Measurements from ENCODE around the gene PDGFB.

Gene PDGFB

DNA sequence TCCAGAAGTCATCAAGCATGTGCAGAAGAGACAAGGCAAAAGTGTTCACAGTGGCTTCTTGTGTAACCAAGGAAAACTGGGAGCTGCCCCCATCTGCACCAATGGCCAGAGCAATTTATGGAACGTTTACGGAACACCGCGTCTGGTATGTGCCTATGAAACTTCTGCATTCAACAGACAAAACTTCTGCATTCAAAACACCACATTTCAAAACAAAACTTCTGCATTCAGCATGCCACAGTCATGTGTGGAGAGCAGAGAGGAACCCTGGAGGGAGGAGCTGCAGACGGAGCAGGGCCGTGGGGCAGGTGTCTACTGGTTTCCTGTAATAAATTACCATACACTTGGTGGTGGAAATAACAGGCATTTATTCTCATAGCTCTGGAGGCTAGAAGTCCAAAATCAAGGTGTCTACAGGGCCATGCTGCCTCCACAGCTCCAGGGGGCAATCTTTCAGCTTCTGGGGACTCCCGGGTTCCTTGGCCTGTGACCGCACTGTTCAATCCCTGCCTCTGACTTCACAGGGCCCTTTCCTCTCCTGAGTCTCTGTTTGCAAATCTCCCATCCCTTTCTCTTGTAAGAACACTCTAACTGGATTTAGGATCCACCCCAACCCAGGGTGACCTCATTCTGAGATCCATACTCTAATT lies 42.4 kb upstream of the PDGFB start:
- Histone ChIP-seq H3K36me3 (no peaks in the 10 kb centered on the region), H3K27me3 (no peaks in the 10 kb centered on the region), H3K27ac (no peak overlapping the region), H3K9ac (no peak overlapping the region), H3K4me3 (no peak overlapping the region), H3K4me2 (no peak overlapping the region), H3K9me3 (peaks cover 6% of the 10 kb centered on the region; the same call in 1 of the 2 replicates), H4K20me1 (no peaks in the 10 kb centered on the region), H3K4me1 (peaks cover under 1% of the 10 kb centered on the region; the same call in 1 of the 2 replicates)
- no peak for TF ChIP-seq Cebpa-rat (IDR thresholded peaks at IDR 0.05)

- no peak overlapping the region for H3K4me2 ChIP-seq
- no peak for TF ChIP-seq Cebpa-rat (IDR thresholded peaks at IDR 0.05)
- H4K20me1 ChIP-seq: no peaks in the 10 kb centered on the region
- H3K27ac ChIP-seq: no peak overlapping the region
- no peaks in the 10 kb centered on the region for H3K27me3 ChIP-seq
- H3K9me3 ChIP-seq: peaks cover 6% of the 10 kb centered on the region; the same call in 1 of the 2 replicates
- H3K36me3 ChIP-seq: no peaks in the 10 kb centered on the region
- H3K4me3 ChIP-seq: no peak overlapping the region
- 0 out of 2 replicates have a peak, but pooled peaks cover 3% of the 10 kb centered on the region for H3K4me1 ChIP-seq
- H3K9ac ChIP-seq: no peak overlapping the region
These were observed 40.2 kb upstream of the PDGFB start for GRCh38 chr22:39284983-39285382.

- peaks cover 6% of the 10 kb centered on the region; the same call in 1 of the 2 replicates for H3K9me3 ChIP-seq
- no peak overlapping the region for H3K4me3 ChIP-seq
- no peak for TF ChIP-seq Cebpa-rat (IDR thresholded peaks at IDR 0.05)
- no peak overlapping the region for H3K4me2 ChIP-seq
- H4K20me1 ChIP-seq: no peaks in the 10 kb centered on the region
- H3K36me3 ChIP-seq: no peaks in the 10 kb centered on the region
- no peaks in the 10 kb centered on the region for H3K27me3 ChIP-seq
- H3K27ac ChIP-seq: no peak overlapping the region
- H3K4me1 ChIP-seq: 0 out of 2 replicates have a peak, but pooled peaks cover 3% of the 10 kb centered on the region
- no peak overlapping the region for H3K9ac ChIP-seq
These were observed 39.6 kb upstream of the PDGFB start for GRCh38 chr22:39284142-39284980.

DNA sequence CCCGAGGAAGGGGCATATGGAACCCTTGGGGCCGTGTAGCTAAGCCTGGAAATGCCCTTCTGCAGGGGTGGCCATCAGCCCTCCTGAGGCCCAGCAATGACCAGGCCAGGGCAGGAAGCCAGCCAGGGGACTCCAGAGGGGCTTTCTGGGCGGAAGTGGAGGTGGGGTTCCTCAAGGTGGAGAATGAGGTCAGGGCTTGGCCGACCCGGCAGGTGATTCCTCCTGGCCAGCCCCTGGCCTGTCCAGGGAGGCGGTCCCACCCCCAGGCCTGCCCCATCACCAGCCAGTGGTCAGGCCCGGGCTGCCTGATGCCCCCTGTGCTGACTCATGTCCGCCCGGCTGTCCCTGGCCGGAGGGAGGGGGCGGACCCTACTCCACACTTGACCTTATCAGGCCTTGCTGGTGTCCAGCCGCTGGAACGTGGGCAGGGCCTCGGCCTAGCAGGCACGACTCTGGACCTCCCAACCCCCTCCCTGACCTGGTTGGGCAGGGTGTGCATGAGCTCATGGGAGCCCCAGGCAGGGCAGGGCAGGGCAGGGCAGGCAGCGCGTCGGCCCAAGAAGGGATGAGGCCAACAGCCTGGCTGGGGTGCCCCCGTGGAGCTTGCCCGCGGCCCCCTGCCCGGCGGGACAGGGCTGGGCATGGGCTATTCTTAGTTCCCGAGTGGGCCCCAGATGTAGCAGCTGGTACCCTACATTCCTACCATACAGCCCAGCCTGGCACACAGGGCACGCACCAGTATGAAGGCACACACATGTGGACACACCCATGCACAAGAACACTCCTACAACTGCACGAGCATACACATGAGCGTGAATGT lies 38.8 kb upstream of the PDGFB start:
- Histone ChIP-seq H3K4me2 (no peak overlapping the region), H3K36me3 (no peaks in the 10 kb centered on the region), H3K27ac (no peak overlapping the region), H3K9me3 (peaks cover 6% of the 10 kb centered on the region; the same call in 1 of the 2 replicates), H3K27me3 (no peaks in the 10 kb centered on the region), H3K9ac (no peak overlapping the region), H4K20me1 (no peaks in the 10 kb centered on the region), H3K4me3 (no peak overlapping the region), H3K4me1 (0 out of 2 replicates have a peak, but pooled peaks cover 3% of the 10 kb centered on the region)
- no peak for TF ChIP-seq Cebpa-rat (IDR thresholded peaks at IDR 0.05)

- Histone ChIP-seq H3K27me3 (no peaks in the 10 kb centered on the region), H3K4me1 (0 out of 2 replicates have a peak, but pooled peaks cover 3% of the 10 kb centered on the region), H3K4me2 (no peak overlapping the region), H3K4me3 (no peak overlapping the region), H3K9me3 (peaks cover 6% of the 10 kb centered on the region; the same call in 1 of the 2 replicates), H3K9ac (no peak overlapping the region), H3K27ac (no peak overlapping the region), H3K36me3 (no peaks in the 10 kb centered on the region), H4K20me1 (no peaks in the 10 kb centered on the region)
- no peak for TF ChIP-seq Cebpa-rat (IDR thresholded peaks at IDR 0.05)
These were observed 38.0 kb upstream of the PDGFB start for GRCh38 chr22:39282645-39283321.

DNA sequence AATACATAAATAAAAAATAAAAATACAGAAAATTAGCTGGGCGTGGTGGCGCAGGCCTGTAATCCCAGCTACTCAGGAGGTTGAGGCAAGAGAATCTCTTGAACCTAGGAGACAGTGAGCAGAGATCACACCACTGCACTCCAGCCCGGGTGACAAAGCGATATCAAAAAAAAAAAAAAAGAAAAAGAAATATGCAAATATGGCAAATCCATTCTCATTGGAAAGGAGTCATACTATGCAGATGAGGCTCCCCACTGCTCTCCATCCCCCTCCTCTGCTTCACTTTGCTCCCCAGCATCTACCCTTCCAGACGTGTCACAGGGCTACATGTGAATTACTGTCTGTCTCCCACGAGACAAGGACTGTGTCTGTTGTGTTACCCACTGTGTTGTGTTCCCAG lies 36.3 kb upstream of the PDGFB start:
- Histone ChIP-seq H3K4me1 (0 out of 2 replicates have a peak, but pooled peaks cover 3% of the 10 kb centered on the region), H3K27me3 (no peaks in the 10 kb centered on the region), H3K4me3 (no peak overlapping the region), H3K9ac (no peak overlapping the region), H3K4me2 (no peak overlapping the region), H3K27ac (no peak overlapping the region), H3K36me3 (no peaks in the 10 kb centered on the region), H4K20me1 (no peaks in the 10 kb centered on the region), H3K9me3 (peaks cover 14% of the 10 kb centered on the region)
- TF ChIP-seq Cebpa-rat (IDR thresholded peaks at IDR 0.05): no peak

DNA sequence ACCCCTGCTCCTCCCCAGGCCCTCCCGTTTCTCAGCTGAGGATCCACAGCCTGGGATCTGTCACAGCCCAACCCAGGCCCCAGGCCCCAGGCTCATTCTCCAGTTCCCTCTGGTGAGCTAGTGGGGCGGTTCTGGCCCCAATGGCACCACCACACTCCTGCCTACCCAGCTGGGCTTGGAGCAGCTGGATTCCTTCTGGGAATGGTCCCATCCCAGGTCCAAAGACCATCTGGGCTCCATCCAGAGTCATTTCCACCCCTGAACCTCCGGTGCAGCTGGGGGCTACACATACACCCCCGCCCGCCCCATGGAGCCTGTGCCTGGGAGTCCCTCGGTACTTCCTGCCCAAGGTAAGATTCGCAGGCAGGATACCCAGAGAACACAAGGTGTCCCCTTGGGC lies 35.5 kb upstream of the PDGFB start:
- Histone ChIP-seq H4K20me1 (no peaks in the 10 kb centered on the region), H3K36me3 (no peaks in the 10 kb centered on the region), H3K4me2 (no peak overlapping the region), H3K9ac (no peak overlapping the region), H3K4me3 (no peak overlapping the region), H3K4me1 (0 out of 2 replicates have a peak, but pooled peaks cover 3% of the 10 kb centered on the region), H3K27ac (no peak overlapping the region), H3K27me3 (no peaks in the 10 kb centered on the region), H3K9me3 (peaks cover 13% of the 10 kb centered on the region)
- no peak for TF ChIP-seq Cebpa-rat (IDR thresholded peaks at IDR 0.05)

DNA sequence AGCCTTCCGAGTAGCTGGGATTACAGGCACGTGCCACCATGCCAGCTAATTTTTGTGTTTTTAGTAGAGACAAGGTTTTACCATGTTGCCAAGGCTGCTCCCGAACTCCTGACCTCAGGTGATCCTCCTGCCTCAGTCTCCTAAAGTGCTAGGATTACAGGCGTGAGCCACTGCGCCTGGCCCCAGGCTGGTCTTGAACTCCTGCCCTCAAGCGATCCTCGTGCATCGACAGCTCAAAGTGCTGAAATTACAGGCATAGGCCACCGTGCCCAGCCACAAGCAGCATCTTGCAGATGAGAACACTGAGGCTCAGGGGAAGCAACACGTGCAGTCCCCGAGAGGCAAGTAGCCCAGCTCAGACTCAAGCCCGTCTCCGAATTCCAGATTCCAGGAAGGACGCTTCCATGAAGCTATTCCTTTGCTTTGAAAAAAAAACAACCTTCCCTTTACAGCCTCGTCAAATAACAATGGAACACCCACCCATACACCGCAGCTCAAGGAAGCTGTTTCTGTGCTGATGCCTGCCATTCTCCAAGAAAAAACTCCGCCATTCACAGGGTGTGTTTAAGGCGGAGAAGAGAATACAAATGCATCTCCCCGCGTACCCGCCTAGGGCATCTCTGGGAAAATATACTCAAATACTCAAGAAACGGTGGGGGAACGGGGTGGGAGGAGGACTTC lies 34.5 kb upstream of the PDGFB start:
- Histone ChIP-seq H3K27ac (no peak overlapping the region), H3K9me3 (peaks cover 7% of the 10 kb centered on the region)

More for the DNA sequence above, 34.5 kb upstream of the PDGFB start:
- no peaks in the 10 kb centered on the region for H4K20me1 ChIP-seq
- H3K36me3 ChIP-seq: no peaks in the 10 kb centered on the region
- no peak overlapping the region for H3K9ac ChIP-seq
- no peak overlapping the region for H3K4me3 ChIP-seq
- no peaks in the 10 kb centered on the region for H3K27me3 ChIP-seq
- no peak overlapping the region for H3K4me2 ChIP-seq
- H3K4me1 ChIP-seq: 0 out of 2 replicates have a peak, but pooled peaks cover 3% of the 10 kb centered on the region
- TF ChIP-seq Cebpa-rat (IDR thresholded peaks at IDR 0.05): no peak

All from BLaER1 (cell line).